H1 (cell line): ENCODE data around the gene DVL2. TPM values are rescaled to one million over a fixed set of nuclear protein-coding genes. Genes with fewer than 3 reads are reported as not detected.

Experiments used
- BACH1 ChIP-seq: IDR thresholded peaks from 2 replicates; pipeline ENCODE4 v1.6.1; 2012; ENCODE audit warnings: low read length, improper control_type of control experiment
- CEBPB ChIP-seq: IDR thresholded peaks from 2 replicates; pipeline ENCODE4 v1.6.1; 2012; ENCODE audit warnings: low read depth, low read length
- CHD2 ChIP-seq: IDR thresholded peaks from 2 replicates; pipeline ENCODE4 v1.6.1; 2012; ENCODE audit warnings: low read length, improper control_type of control experiment
- CREB1 ChIP-seq: IDR thresholded peaks from 2 replicates; pipeline ENCODE4 v1.6.1; 2012; ENCODE audit warnings: inconsistent platforms
- EGR1 ChIP-seq: IDR thresholded peaks from 2 replicates; pipeline ENCODE4 v1.6.1; 2011; ENCODE audit warnings: low read depth, low read length, borderline replicate concordance
- FOSL1 ChIP-seq: IDR thresholded peaks from 2 replicates; pipeline ENCODE4 v1.6.1; 2011; ENCODE audit warnings: mild to moderate bottlenecking, low read depth, low read length, moderate library complexity; ENCODE audit not compliant: insufficient read depth
- GABPA ChIP-seq: IDR thresholded peaks from 2 replicates; pipeline ENCODE4 v1.6.1; 2011; ENCODE audit warnings: mild to moderate bottlenecking, low read length, moderate library complexity, borderline replicate concordance; ENCODE audit not compliant: insufficient read depth
- JUND ChIP-seq: IDR thresholded peaks from 2 replicates; pipeline ENCODE4 v1.6.1; 2011; ENCODE audit warnings: mild to moderate bottlenecking, improper control_type of control experiment, low read length
- NANOG ChIP-seq: IDR thresholded peaks from 2 replicates; pipeline ENCODE4 v1.6.1; 2011; ENCODE audit warnings: low read length, low read depth, mild to moderate bottlenecking, inconsistent platforms; ENCODE audit not compliant: insufficient read depth, poor library complexity, severe bottlenecking
- PHF8 ChIP-seq: fragments of 200-600 bp; sonication (generic); conservative IDR thresholded peaks from 2 replicates; pipeline ENCODE4 v1.7.1; 2012; ENCODE audit warnings: low read depth, mild to moderate bottlenecking, inconsistent platforms, low read length, moderate library complexity
- POU5F1 ChIP-seq: IDR thresholded peaks from 2 replicates; pipeline ENCODE4 v1.6.1; 2011; ENCODE audit warnings: low read depth, mild to moderate bottlenecking, low read length, moderate library complexity
- RAD21 ChIP-seq, 2 experiments: IDR thresholded peaks in 1 of 2; conservative IDR thresholded peaks in 1 of 2; 2 replicates each; pipeline ENCODE4 v1.6.1; 2011; ENCODE audit warnings: low read depth in 2 of 2, low read length in 2 of 2, improper control_type of control experiment in 1 of 2, inconsistent platforms in 1 of 2, mild to moderate bottlenecking in 1 of 2, moderate library complexity in 1 of 2
- RFX5 ChIP-seq: IDR thresholded peaks from 2 replicates; pipeline ENCODE4 v1.6.1; 2011; ENCODE audit warnings: low read depth, low read length, improper control_type of control experiment, borderline replicate concordance
- RNF2 ChIP-seq: fragments of 200-900, 300-1000 bp; sonication (generic); IDR thresholded peaks from 2 replicates; pipeline ENCODE4 v1.7.1; 2016; ENCODE audit warnings: borderline replicate concordance, low read depth, mild to moderate bottlenecking, antibody characterized with exemption, low read length; ENCODE audit not compliant: poor library complexity, severe bottlenecking; ENCODE audit errors: missing control alignments
- RXRA ChIP-seq: IDR thresholded peaks from 2 replicates; pipeline ENCODE4 v1.6.1; 2011; ENCODE audit warnings: low read depth, mild to moderate bottlenecking, low read length, moderate library complexity; ENCODE audit not compliant: insufficient read depth
- SAP30 ChIP-seq: fragments of 300-600 bp; sonication (generic); IDR thresholded peaks from 2 replicates; pipeline ENCODE4 v1.7.1; 2012; ENCODE audit warnings: low read length, moderate library complexity, mild to moderate bottlenecking, inconsistent platforms; ENCODE audit not compliant: insufficient read depth, insufficient replicate concordance
- SIX5 ChIP-seq: IDR thresholded peaks from 2 replicates; pipeline ENCODE4 v1.6.1; 2011; ENCODE audit warnings: mild to moderate bottlenecking, low read depth, low read length
- SP1 ChIP-seq: IDR thresholded peaks from 2 replicates; pipeline ENCODE4 v1.6.1; 2011; ENCODE audit warnings: low read depth, low read length
- SP4 ChIP-seq: IDR thresholded peaks from 2 replicates; pipeline ENCODE4 v1.6.1; 2012; ENCODE audit warnings: low read length, inconsistent platforms
- SUZ12 ChIP-seq: fragments of 200-600 bp; sonication (generic); IDR thresholded peaks from 2 replicates; pipeline ENCODE4 v1.6.1; 2012; ENCODE audit warnings: mild to moderate bottlenecking, inconsistent platforms, low read length, moderate library complexity, mixed read lengths
- TAF1 ChIP-seq: IDR thresholded peaks from 2 replicates; pipeline ENCODE4 v1.6.1; 2011; ENCODE audit warnings: mild to moderate bottlenecking, low read depth, low read length
- TBP ChIP-seq: IDR thresholded peaks from 2 replicates; pipeline ENCODE4 v1.6.1; 2011; ENCODE audit warnings: low read depth, low read length, improper control_type of control experiment
- TCF12 ChIP-seq: IDR thresholded peaks from 2 replicates; pipeline ENCODE4 v1.6.1; 2011; ENCODE audit warnings: low read depth, mild to moderate bottlenecking, low read length
- YY1 ChIP-seq: IDR thresholded peaks from 2 replicates; pipeline ENCODE4 v1.6.1; 2011; ENCODE audit warnings: low read depth, mild to moderate bottlenecking, low read length
- ZNF274 ChIP-seq: IDR thresholded peaks from 2 replicates; pipeline ENCODE4 v1.7.0; 2012; ENCODE audit warnings: low read length, borderline replicate concordance; ENCODE audit errors: extremely low read depth
- polyA plus RNA-seq, 7 experiments: library from polyadenylated mRNA; depleted of rRNA in 3 of 7; stranded (reverse) in 5 of 7; unstranded in 2 of 7; fragments of >200 nt in 5 of 7; fragments of 200-250 nt in 2 of 7; gene quantifications; 1 replicate in 5 of 7; 2 replicates in 1 of 7; 4 replicates in 1 of 7; pipeline versions ENCODE4 v1.2.1 to v1.2.3, GENCODE V29; 2011 to 2013; ENCODE audit warnings: missing spikeins in 2 of 7, mixed read lengths in 2 of 7
- total RNA-seq: library from RNA; stranded (reverse); fragmentation: NEBNext Ultra II Directional; extraction: Animal tissue kit (Norgen Biotek cat#: 25700); gene quantifications from 2 replicates; pipeline ENCODE4 v1.2.1, GENCODE V29; 2021

DVL2 gene
- total and polyA plus RNA-seq, 2 of the 8 experiments (the other 6 are each of a cell fraction or from before 2014, with no cell fraction given), result 19.0 to 59.6 TPM

DNA sequence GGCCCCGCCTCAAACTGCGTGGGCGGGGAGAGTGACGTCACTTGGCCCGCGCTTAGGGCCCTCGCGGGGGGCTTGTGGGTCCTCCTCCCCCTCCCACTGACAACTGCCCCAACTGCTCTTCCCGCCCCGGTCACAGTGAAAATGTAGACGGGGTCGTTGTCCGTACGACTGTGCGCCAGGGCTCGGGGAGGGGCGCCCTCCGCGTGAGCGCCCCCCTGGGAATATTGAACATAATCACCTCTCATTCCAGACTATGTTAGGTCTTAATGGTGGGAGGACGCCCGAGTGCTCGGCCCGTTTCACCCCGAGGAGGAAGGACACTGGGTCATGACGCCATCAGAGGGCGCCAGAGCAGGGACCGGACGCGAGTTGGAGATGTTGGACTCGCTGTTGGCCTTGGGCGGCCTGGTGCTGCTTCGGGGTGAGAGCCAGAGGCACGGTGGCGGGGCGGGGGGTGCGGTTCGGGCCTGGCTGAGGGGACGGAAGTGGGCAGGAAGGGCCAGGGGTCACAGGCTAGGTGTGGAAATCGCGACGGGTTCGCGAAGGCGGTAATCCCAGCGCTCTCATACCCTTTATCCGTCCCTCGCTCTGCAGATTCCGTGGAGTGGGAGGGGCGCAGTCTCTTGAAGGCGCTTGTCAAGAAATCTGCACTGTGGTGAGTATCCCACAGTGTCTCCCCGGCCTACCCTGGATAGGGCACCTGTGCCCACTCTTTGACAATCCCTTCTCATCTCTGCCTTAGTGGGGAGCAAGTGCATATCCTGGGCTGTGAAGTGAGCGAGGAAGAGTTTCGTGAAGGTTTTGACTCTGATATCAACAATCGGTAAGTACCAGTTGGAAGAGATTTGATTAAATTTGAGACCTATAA, 18.1 kb upstream of the DVL2 start, which contains the start of gene ELP5 (continued):
- TF ChIP-seq CREB1 (peak; percentile 97), RNF2 (no peak), EGR1 (peak; percentile 99), RFX5 (no peak), NANOG (no peak), PHF8 (peak; percentile 70), SUZ12 (no peak), JUND (peak; percentile 92), TAF1 (peak; percentile 80), FOSL1 (no peak), RAD21 (IDR thresholded peaks at IDR 0.05 in 1 of 2, conservative IDR thresholded peaks at IDR 0.05 in 1 of 2; ENCODE audit: low read depth in 2 of 2, low read length in 2 of 2) (peak in 1 of 2 experiments; percentile 11; a peak in 1 of 4 replicates), CHD2 (0 out of 2 replicates have a peak, but pooled peaks have one; percentile 5), RXRA (no peak), CEBPB (no peak), SIX5 (no peak), GABPA (no peak), POU5F1 (no peak), SAP30 (peak; percentile 11), BACH1 (0 out of 2 replicates have a peak, but pooled peaks have one; percentile 20), SP1 (no peak), TCF12 (no peak), SP4 (peak; percentile 84; the same call in 1 of the 2 replicates), TBP (peak; percentile 77; the same call in 1 of the 2 replicates), ZNF274 (no peak), YY1 (no peak)
